SK-N-SH treated with all-trans-retinoic acid at 6 μM for 48 hours (cell line): ENCODE measurements around the gene NKPD1.

ENCODE experiments used
- GLIS3 ChIP-seq: fragments of 250-450 bp; sonication (Bioruptor Pico); IDR thresholded peaks from 2 replicates; pipeline ENCODE4 v1.5.0; 2020; ENCODE audit warnings: mild to moderate bottlenecking, moderate library complexity
- ISL1 ChIP-seq: fragments of 250-450 bp; sonication (Bioruptor Pico); IDR thresholded peaks from 2 replicates; pipeline ENCODE4 v2.1.2; 2022; ENCODE audit warnings: mild to moderate bottlenecking, moderate library complexity
- RARB ChIP-seq: fragments of 250-450 bp; sonication (Bioruptor Pico); IDR thresholded peaks from 2 replicates; pipeline ENCODE4 v1.8.0; 2021; ENCODE audit warnings: mild to moderate bottlenecking, moderate library complexity
- TCF4 ChIP-seq: fragments of 250-450 bp; sonication (Bioruptor Pico); IDR thresholded peaks from 2 replicates; pipeline ENCODE4 v1.8.0; 2021; ENCODE audit warnings: mild to moderate bottlenecking, moderate library complexity, borderline replicate concordance
- ZFP30 ChIP-seq: fragments of 450-650 bp; formaldehyde crosslinking; IDR thresholded peaks from 2 replicates; pipeline ENCODE4 v1.5.0; 2022; ENCODE audit warnings: mild to moderate bottlenecking, moderate library complexity
- ZNF565 ChIP-seq: fragments of 450-650 bp; formaldehyde crosslinking; conservative IDR thresholded peaks from 2 replicates; pipeline ENCODE4 v1.5.0; 2020; ENCODE audit warnings: low read depth, mild to moderate bottlenecking, moderate library complexity
- ZNF8 ChIP-seq: fragments of 450-650 bp; formaldehyde crosslinking; IDR thresholded peaks from 2 replicates; pipeline ENCODE4 v1.5.0; 2020; ENCODE audit warnings: mild to moderate bottlenecking, moderate library complexity
- TF ChIP-seq, protein P1 (sequence below): fragments of 250-450 bp; sonication (Bioruptor Pico); IDR thresholded peaks from 2 replicates; pipeline ENCODE4 v1.8.0; 2020; ENCODE audit warnings: mild to moderate bottlenecking, moderate library complexity, borderline replicate concordance
- TF ChIP-seq, protein P2 (sequence below): fragments of 250-450 bp; sonication (Bioruptor Pico); IDR thresholded peaks from 2 replicates; pipeline ENCODE4 v1.8.0; 2021; ENCODE audit warnings: low read depth, mild to moderate bottlenecking, moderate library complexity, borderline replicate concordance
- TF ChIP-seq, protein P3 (sequence below): fragments of 250-450 bp; sonication (Bioruptor Pico); IDR thresholded peaks from 2 replicates; pipeline ENCODE4 v1.5.0; 2020; ENCODE audit warnings: mild to moderate bottlenecking, moderate library complexity
- TF ChIP-seq, protein P4 (sequence below): fragments of 250-450 bp; sonication (Bioruptor Pico); IDR thresholded peaks from 2 replicates; pipeline ENCODE4 v1.5.1; 2020; ENCODE audit warnings: low read depth, mild to moderate bottlenecking, moderate library complexity
- TF ChIP-seq, protein P5 (sequence below): fragments of 250-450 bp; sonication (Bioruptor Pico); IDR thresholded peaks from 2 replicates; pipeline ENCODE4 v1.5.1; 2021; ENCODE audit warnings: mild to moderate bottlenecking, moderate library complexity

DNA sequence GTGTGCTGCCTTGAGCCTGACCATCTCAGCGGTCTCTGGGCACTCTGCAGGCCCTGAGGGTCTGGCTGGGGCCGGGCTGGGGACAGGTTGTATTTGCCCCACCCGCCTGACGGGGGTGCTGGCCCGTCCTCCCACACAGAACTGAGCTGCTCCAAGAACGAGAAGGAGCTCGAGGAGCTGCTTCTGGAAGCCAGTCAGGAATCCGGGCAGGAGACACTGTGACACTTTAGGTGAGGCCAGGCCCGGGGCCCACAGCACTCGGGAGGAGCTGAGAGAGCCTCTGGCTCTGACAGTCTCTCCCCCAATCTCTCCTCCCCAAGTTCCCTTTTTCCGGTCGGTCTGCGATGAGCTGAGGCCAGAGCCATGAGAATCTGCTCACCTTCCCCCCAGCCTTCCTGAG, 14.5 kb downstream of the NKPD1 start:
- TF ChIP-seq, protein P1, sequence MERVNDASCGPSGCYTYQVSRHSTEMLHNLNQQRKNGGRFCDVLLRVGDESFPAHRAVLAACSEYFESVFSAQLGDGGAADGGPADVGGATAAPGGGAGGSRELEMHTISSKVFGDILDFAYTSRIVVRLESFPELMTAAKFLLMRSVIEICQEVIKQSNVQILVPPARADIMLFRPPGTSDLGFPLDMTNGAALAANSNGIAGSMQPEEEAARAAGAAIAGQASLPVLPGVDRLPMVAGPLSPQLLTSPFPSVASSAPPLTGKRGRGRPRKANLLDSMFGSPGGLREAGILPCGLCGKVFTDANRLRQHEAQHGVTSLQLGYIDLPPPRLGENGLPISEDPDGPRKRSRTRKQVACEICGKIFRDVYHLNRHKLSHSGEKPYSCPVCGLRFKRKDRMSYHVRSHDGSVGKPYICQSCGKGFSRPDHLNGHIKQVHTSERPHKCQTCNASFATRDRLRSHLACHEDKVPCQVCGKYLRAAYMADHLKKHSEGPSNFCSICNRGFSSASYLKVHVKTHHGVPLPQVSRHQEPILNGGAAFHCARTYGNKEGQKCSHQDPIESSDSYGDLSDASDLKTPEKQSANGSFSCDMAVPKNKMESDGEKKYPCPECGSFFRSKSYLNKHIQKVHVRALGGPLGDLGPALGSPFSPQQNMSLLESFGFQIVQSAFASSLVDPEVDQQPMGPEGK (CRISPR knock-in tag), result no peak
- no peak for TF ChIP-seq ISL1
- TF ChIP-seq, protein P2, sequence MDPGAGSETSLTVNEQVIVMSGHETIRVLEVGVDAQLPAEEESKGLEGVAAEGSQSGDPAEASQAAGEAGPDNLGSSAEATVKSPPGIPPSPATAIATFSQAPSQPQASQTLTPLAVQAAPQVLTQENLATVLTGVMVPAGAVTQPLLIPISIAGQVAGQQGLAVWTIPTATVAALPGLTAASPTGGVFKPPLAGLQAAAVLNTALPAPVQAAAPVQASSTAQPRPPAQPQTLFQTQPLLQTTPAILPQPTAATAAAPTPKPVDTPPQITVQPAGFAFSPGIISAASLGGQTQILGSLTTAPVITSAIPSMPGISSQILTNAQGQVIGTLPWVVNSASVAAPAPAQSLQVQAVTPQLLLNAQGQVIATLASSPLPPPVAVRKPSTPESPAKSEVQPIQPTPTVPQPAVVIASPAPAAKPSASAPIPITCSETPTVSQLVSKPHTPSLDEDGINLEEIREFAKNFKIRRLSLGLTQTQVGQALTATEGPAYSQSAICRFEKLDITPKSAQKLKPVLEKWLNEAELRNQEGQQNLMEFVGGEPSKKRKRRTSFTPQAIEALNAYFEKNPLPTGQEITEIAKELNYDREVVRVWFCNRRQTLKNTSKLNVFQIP, result no peak
- TF ChIP-seq, protein P3, sequence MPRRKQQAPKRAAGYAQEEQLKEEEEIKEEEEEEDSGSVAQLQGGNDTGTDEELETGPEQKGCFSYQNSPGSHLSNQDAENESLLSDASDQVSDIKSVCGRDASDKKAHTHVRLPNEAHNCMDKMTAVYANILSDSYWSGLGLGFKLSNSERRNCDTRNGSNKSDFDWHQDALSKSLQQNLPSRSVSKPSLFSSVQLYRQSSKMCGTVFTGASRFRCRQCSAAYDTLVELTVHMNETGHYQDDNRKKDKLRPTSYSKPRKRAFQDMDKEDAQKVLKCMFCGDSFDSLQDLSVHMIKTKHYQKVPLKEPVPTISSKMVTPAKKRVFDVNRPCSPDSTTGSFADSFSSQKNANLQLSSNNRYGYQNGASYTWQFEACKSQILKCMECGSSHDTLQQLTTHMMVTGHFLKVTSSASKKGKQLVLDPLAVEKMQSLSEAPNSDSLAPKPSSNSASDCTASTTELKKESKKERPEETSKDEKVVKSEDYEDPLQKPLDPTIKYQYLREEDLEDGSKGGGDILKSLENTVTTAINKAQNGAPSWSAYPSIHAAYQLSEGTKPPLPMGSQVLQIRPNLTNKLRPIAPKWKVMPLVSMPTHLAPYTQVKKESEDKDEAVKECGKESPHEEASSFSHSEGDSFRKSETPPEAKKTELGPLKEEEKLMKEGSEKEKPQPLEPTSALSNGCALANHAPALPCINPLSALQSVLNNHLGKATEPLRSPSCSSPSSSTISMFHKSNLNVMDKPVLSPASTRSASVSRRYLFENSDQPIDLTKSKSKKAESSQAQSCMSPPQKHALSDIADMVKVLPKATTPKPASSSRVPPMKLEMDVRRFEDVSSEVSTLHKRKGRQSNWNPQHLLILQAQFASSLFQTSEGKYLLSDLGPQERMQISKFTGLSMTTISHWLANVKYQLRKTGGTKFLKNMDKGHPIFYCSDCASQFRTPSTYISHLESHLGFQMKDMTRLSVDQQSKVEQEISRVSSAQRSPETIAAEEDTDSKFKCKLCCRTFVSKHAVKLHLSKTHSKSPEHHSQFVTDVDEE (CRISPR knock-in tag), result no peak
- TF ChIP-seq ZFP30, result no peak
- no peak for TF ChIP-seq ZNF8 (CRISPR knock-in tag)
- no peak for TF ChIP-seq RARB
- TF ChIP-seq, protein P4, sequence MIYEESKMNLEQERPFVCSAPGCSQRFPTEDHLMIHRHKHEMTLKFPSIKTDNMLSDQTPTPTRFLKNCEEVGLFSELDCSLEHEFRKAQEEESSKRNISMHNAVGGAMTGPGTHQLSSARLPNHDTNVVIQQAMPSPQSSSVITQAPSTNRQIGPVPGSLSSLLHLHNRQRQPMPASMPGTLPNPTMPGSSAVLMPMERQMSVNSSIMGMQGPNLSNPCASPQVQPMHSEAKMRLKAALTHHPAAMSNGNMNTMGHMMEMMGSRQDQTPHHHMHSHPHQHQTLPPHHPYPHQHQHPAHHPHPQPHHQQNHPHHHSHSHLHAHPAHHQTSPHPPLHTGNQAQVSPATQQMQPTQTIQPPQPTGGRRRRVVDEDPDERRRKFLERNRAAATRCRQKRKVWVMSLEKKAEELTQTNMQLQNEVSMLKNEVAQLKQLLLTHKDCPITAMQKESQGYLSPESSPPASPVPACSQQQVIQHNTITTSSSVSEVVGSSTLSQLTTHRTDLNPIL (CRISPR knock-in tag), result no peak
- TF ChIP-seq, protein P5, sequence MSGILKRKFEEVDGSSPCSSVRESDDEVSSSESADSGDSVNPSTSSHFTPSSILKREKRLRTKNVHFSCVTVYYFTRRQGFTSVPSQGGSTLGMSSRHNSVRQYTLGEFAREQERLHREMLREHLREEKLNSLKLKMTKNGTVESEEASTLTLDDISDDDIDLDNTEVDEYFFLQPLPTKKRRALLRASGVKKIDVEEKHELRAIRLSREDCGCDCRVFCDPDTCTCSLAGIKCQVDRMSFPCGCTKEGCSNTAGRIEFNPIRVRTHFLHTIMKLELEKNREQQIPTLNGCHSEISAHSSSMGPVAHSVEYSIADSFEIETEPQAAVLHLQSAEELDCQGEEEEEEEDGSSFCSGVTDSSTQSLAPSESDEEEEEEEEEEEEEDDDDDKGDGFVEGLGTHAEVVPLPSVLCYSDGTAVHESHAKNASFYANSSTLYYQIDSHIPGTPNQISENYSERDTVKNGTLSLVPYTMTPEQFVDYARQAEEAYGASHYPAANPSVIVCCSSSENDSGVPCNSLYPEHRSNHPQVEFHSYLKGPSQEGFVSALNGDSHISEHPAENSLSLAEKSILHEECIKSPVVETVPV (CRISPR knock-in tag), result no peak
- no peak for TF ChIP-seq GLIS3 (CRISPR knock-in tag)
- no peak for TF ChIP-seq TCF4 (CRISPR knock-in tag)
- no peak for TF ChIP-seq ZNF565 (CRISPR knock-in tag)
